Liver (tissue), 9 donors: ENCODE measurements around the gene FUT7. TPM values are rescaled to one million over a fixed set of nuclear protein-coding genes. Genes with fewer than 3 reads are reported as not detected.

ENCODE experiments used
- DNase-seq: peaks from one replicate; pipeline ENCODE4 v3.0.0-alpha.2; 2017; ENCODE audit warnings: low spot score
- H3K27ac ChIP-seq, 2 donors: one replicate each; pipeline ENCODE4 v1.7.0; 2013; ENCODE audit warnings: inconsistent platforms in 2 of 2, low read length in 2 of 2, control low read depth in 1 of 2, low read depth in 1 of 2, mild to moderate bottlenecking in 1 of 2
- H3K27me3 ChIP-seq, 4 donors: one replicate each; pipeline versions ENCODE4 v1.6.1 to v1.7.0; 2013; ENCODE audit warnings: low read length in 3 of 4, inconsistent platforms in 1 of 4, mild to moderate bottlenecking in 1 of 4, moderate library complexity in 1 of 4; ENCODE audit not compliant: control insufficient read depth in 4 of 4, insufficient read depth in 4 of 4
- H3K36me3 ChIP-seq, 4 donors: one replicate each; pipeline versions ENCODE4 v1.6.1 to v1.7.0; 2013; ENCODE audit warnings: low read length in 3 of 4, mild to moderate bottlenecking in 3 of 4, low read depth in 1 of 4, moderate library complexity in 1 of 4; ENCODE audit not compliant: control insufficient read depth in 4 of 4, insufficient read depth in 3 of 4
- H3K4me1 ChIP-seq, 4 donors: one replicate each; pipeline versions ENCODE4 v1.6.1 to v1.7.0; 2013; ENCODE audit warnings: low read length in 3 of 4, mild to moderate bottlenecking in 3 of 4, moderate library complexity in 1 of 4; ENCODE audit not compliant: control insufficient read depth in 4 of 4, insufficient read depth in 4 of 4
- H3K4me3 ChIP-seq, 3 donors: one replicate each; pipeline versions ENCODE4 v1.6.1 to v1.7.0; 2013; ENCODE audit warnings: low read length in 3 of 3, control low read depth in 1 of 3, low read depth in 1 of 3, mild to moderate bottlenecking in 1 of 3
- H3K9ac ChIP-seq, 2 donors: one replicate each; pipeline ENCODE4 v1.7.0; 2013; ENCODE audit warnings: low read length in 2 of 2, mild to moderate bottlenecking in 2 of 2, moderate library complexity in 2 of 2, control low read depth in 1 of 2, low read depth in 1 of 2
- H3K9me3 ChIP-seq, 4 donors: one replicate each; pipeline versions ENCODE4 v1.6.1 to v1.7.0; 2013; ENCODE audit warnings: low read length in 3 of 4; ENCODE audit not compliant: control insufficient read depth in 4 of 4
- CTCF ChIP-seq: fragments of 150-350 bp; IDR thresholded peaks from 2 replicates; pipeline ENCODE4 v1.5.1; 2017; ENCODE audit warnings: improper control_type of control experiment, low read depth, low read length; ENCODE audit not compliant: missing input control
- EGR1 ChIP-seq, 2 donors: IDR thresholded peaks; 2 replicates each; pipeline ENCODE4 v1.6.1; 2016 to 2018; ENCODE audit warnings: antibody characterized with exemption in 2 of 2, low read depth in 2 of 2
- HNF4A ChIP-seq, 2 donors: conservative IDR thresholded peaks; 2 replicates each; pipeline ENCODE4 v1.6.1; 2016; ENCODE audit warnings: antibody characterized with exemption in 2 of 2, mild to moderate bottlenecking in 2 of 2
- JUND ChIP-seq, 2 donors: IDR thresholded peaks; 2 replicates each; pipeline ENCODE4 v1.6.1; 2016; ENCODE audit warnings: antibody characterized with exemption in 2 of 2
- MAX ChIP-seq: IDR thresholded peaks from 2 replicates; pipeline ENCODE4 v1.6.1; 2016; ENCODE audit warnings: antibody characterized with exemption
- NR2F2 ChIP-seq: IDR thresholded peaks from 2 replicates; pipeline ENCODE4 v1.6.1; 2016; ENCODE audit warnings: antibody characterized with exemption
- RAD21 ChIP-seq, 2 donors: IDR thresholded peaks; 2 replicates each; pipeline ENCODE4 v1.6.1; 2016; ENCODE audit warnings: antibody characterized with exemption in 2 of 2, mild to moderate bottlenecking in 2 of 2
- RXRA ChIP-seq, 2 donors: IDR thresholded peaks; 2 replicates each; pipeline ENCODE4 v1.6.1; 2017 to 2018; ENCODE audit warnings: antibody characterized with exemption in 2 of 2, mild to moderate bottlenecking in 1 of 2
- TAF1 ChIP-seq: conservative IDR thresholded peaks from 2 replicates; pipeline ENCODE4 v1.6.1; 2016; ENCODE audit warnings: antibody characterized with exemption, mild to moderate bottlenecking
- WGBS: extraction: QIAGEN DNeasy Blood & Tissue Kit; methylation state at CpG from one replicate; pipeline ENCODE4 v1.1.7; 2013; 5-methylcytosine and 5-hydroxymethylcytosine counted together
- polyA plus RNA-seq, 2 donors: library from polyadenylated mRNA; stranded (reverse) in 1 of 2; unstranded in 1 of 2; fragments of 200-250 nt in 1 of 2; fragments of >200 nt in 1 of 2; fragmentation: Nextera tagmentation in 1 of 2; extraction: Ambion mirVana in 1 of 2; gene quantifications; one replicate each; pipeline versions ENCODE4 v1.2.1 to v1.2.3, GENCODE V29; 2013 to 2015
- total RNA-seq, 2 donors: library from RNA; depleted of rRNA; stranded (reverse); fragments of >200 nt; gene quantifications; one replicate each; pipeline ENCODE4 v1.2.3, GENCODE V29; 2014
- donor health status: healthy.
- donor health status: healthy.
- donor health status: healthy.
- donor health status: healthy.
- donor health status: healthy.

Gene FUT7
- total and polyA plus RNA-seq, 4 donors = 0.14 to 0.67 (median 0.37) TPM; not detected in 1

- Histone ChIP-seq H3K36me3 (no peaks in the 10 kb centered on the region), H3K27me3 (peaks cover 0 to 6% (median under 1%) of the 10 kb centered on the region in 4 donors), H3K4me3 (no peak overlapping the region), H3K9me3 (no peaks in the 10 kb centered on the region), H3K27ac (no peak overlapping the region), H3K4me1 (peaks cover 0 to 4% (median 1%) of the 10 kb centered on the region in 4 donors), H3K9ac (no peak overlapping the region)
- WGBS = 57% methylated on average over 29 of the region's 29 CpGs
- TF ChIP-seq JUND (IDR thresholded peaks at IDR 0.05) (no peak), HNF4A (conservative IDR thresholded peaks at IDR 0.05) (no peak), RAD21 (IDR thresholded peaks at IDR 0.05) (no peak), EGR1 (IDR thresholded peaks at IDR 0.05; ENCODE audit: low read depth in 2 of 2) (no peak), NR2F2 (no peak)
- no peak for DNase-seq
Measured at GRCh38 chr9:136984464-136985026, 47.3 kb downstream of the FUT7 start.

- peaks cover 0 to 6% (median under 1%) of the 10 kb centered on the region in 4 donors for H3K27me3 ChIP-seq
- peaks cover 0 to 4% (median 1%) of the 10 kb centered on the region in 4 donors for H3K4me1 ChIP-seq
- no peak overlapping the region for H3K27ac ChIP-seq
- H3K9me3 ChIP-seq = no peaks in the 10 kb centered on the region
- 89% methylated on average over 11 of the region's 11 CpGs for WGBS
- H3K4me3 ChIP-seq = no peak overlapping the region
- no peak for TF ChIP-seq TAF1
- TF ChIP-seq MAX = no peak
- TF ChIP-seq JUND (IDR thresholded peaks at IDR 0.05) = no peak
- TF ChIP-seq EGR1 (IDR thresholded peaks at IDR 0.05; ENCODE audit: low read depth in 2 of 2) = no peak
- no peak for TF ChIP-seq HNF4A (conservative IDR thresholded peaks at IDR 0.05)
- no peak for TF ChIP-seq NR2F2
- no peak for TF ChIP-seq CTCF
- TF ChIP-seq RXRA (IDR thresholded peaks at IDR 0.05) = no peak
- H3K9ac ChIP-seq = no peak overlapping the region
- no peaks in the 10 kb centered on the region for H3K36me3 ChIP-seq
- no peak for DNase-seq
Measured at GRCh38 chr9:136983656-136984314, 48.1 kb downstream of the FUT7 start.

- Histone ChIP-seq H3K9ac (no peak overlapping the region), H3K4me3 (no peak overlapping the region), H3K4me1 (peaks cover 0 to 5% (median 2%) of the 10 kb centered on the region in 4 donors), H3K27ac (no peak overlapping the region), H3K36me3 (no peaks in the 10 kb centered on the region), H3K9me3 (no peaks in the 10 kb centered on the region), H3K27me3 (peaks cover 0 to 6% (median under 1%) of the 10 kb centered on the region in 4 donors)
- no peak for TF ChIP-seq RAD21 (IDR thresholded peaks at IDR 0.05)
- 89% methylated on average over 9 of the region's 9 CpGs for WGBS
- DNase-seq = no peak
Measured at GRCh38 chr9:136983167-136983566, 48.7 kb downstream of the FUT7 start.
